ENCODE measurements around the gene KRTAP4-4.

Gene KRTAP4-4

GRCh38 chr17:41111151-41111885, 49.2 kb downstream of the KRTAP4-4 start:
- DNase-seq (ENCODE audit: low read depth), result no peak

All from T follicular helper cell (primary cell).